Measurements from ENCODE around the gene FLT3LG.

The FLT3LG gene

DNA sequence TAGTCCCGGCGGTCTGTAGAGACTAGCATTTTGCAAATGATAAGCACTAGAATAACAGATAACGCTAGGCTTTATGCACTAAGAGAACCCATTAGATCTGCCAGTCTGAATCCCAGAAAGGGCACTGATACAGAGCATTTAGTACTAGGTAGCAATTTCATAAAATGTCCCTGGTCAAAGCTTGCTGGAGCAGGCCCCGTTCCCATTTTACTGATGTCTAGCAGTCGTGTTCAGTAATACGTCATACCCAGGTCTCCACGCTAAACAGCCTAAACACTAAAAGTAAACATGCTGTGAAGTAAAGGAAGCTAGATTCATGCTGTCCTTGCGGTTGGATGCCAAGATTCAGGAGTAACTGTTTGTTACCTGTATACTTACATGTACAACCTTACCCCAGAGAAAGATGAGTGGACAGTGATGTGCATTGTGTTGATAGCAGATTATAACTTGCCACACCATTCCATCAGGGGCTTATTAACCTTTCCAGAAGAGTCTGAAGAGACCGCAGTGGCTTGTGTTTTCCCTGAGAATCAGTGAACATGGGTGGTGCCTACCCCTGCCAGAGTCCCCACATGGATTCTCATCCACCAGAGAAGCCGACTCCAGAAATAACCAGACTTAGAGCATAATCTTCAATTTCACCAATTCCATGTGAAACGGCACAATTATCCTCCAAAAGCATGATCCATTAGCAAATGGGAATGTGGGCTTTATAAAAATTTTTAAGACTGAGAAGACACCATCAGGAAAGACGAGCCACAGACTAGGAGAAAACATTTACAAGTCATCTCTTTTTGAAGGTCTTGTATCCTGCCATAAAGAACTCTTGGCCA is 18.8 kb downstream of the FLT3LG start:
- H3K27ac ChIP-seq: peak overlapping the region; percentile 96; the same call in 1 of the 2 replicates
- TF ChIP-seq CTCF (conservative IDR thresholded peaks at IDR 0.05): no peak

- TF ChIP-seq CTCF (conservative IDR thresholded peaks at IDR 0.05): no peak
- peak overlapping the region; percentile 97 for H3K27ac ChIP-seq
Observed at GRCh38 chr19:49496574-49497008, 22.6 kb downstream of the FLT3LG start.

DNA sequence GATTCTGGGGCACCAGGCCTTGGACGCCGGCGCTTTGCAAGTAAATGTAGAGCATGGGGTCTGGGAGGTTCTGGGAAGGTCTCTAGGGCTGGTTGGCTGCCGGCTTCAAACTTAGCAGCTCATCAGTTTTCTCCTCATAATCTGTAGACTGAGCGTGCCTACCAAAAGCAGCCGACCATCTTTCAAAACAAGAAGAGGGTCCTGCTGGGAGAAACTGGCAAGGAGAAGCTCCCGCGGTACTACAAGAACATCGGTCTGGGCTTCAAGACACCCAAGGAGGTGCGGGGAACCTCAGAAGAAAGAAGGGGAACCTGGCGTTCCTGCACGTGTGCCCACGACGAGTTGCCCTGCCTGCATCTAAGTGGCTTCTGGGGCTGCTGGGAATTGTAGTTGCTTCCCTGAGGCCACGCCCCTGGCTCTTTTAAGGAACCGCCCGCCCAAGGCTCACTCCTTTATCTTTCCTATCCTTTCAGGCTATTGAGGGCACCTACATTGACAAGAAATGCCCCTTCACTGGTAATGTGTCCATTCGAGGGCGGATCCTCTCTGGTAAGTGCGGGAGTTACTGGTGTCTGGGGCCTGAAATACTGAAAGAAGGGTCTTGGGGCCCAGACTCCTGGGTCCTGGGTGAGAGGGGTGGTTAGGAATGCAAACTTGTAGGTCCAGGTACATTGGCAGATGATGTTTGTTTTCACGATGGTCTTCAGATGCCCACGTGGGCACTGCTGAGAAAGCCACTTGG is 23.2 kb downstream of the FLT3LG start:
- H3K27ac ChIP-seq: peak overlapping the region; percentile 97
- TF ChIP-seq CTCF (conservative IDR thresholded peaks at IDR 0.05): no peak

- no peak for TF ChIP-seq CTCF (conservative IDR thresholded peaks at IDR 0.05)
- peak overlapping the region; percentile 97 for H3K27ac ChIP-seq
Observed at GRCh38 chr19:49497789-49498103, 23.7 kb downstream of the FLT3LG start.

GRCh38 chr19:49498475-49498874 is 24.5 kb downstream of the FLT3LG start:
- TF ChIP-seq CTCF (conservative IDR thresholded peaks at IDR 0.05): no peak
- peak overlapping the region; percentile 97; the same call in 1 of the 2 replicates for H3K27ac ChIP-seq

DNA sequence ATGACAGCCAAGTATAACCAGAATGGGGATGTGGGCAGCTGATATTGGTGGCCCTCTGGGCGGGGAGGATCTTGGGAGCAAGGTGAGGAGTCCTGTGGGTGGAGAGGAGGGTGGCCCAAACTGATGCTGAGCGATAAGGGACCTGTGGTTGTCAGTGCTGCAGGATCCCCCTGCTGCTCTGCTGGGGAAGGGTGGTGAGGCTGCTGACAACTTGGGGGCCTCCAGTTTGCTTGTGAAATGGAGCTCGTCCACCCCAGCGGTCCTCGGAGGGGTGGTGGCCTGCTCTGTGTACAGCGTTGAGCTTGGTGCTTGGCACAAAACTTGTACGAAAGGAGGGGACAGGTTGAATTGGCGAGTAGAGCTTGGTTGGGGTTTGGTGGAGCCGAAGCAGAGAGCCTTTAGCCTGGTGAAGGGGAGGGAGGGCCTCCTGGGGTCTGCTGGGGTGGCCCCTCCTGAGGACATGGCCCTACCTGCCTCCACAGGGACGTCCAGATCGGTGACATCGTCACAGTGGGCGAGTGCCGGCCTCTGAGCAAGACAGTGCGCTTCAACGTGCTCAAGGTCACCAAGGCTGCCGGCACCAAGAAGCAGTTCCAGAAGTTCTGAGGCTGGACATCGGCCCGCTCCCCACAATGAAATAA is 25.1 kb downstream of the FLT3LG start:
- H3K27ac ChIP-seq: peak overlapping the region; percentile 97; the same call in 1 of the 2 replicates
- TF ChIP-seq CTCF (conservative IDR thresholded peaks at IDR 0.05): no peak

All from VCaP (cell line).